Omental fat pad (tissue), 4 donors: ENCODE results near the gene TGFBR1. TPM values are rescaled to one million over a fixed set of nuclear protein-coding genes. Genes with fewer than 3 reads are reported as not detected.

Experiments
- ATAC-seq: fragments of 150-250 bp; one replicate; pipeline ENCODE4 v1.9.1; 2016; ENCODE audit warnings: mild to moderate bottlenecking, moderate library complexity; ENCODE audit not compliant: low FRiP score
- DNase-seq: peaks from one replicate; pipeline ENCODE4 v3.0.0-alpha.2; 2019; ENCODE audit warnings: low spot score
- total RNA-seq, 4 donors: library from RNA; depleted of rRNA; stranded (reverse); fragments of >200 nt; gene quantifications; one replicate each; pipeline ENCODE4 v1.1.0, GENCODE V29; 2016
- TF ChIP-seq, protein P1 (sequence below), 3 donors: fragments of 450-650 bp; IDR thresholded peaks; one replicate each; pipeline ENCODE4 v1.5.1; 2016 to 2017; ENCODE audit warnings: antibody characterized with exemption in 3 of 3, mild to moderate bottlenecking in 3 of 3, moderate library complexity in 2 of 3

TGFBR1 gene
- total RNA-seq, 4 donors from 2014 or later = 20.9 to 35.2 (median 30.9) TPM

- TF ChIP-seq, protein P1, sequence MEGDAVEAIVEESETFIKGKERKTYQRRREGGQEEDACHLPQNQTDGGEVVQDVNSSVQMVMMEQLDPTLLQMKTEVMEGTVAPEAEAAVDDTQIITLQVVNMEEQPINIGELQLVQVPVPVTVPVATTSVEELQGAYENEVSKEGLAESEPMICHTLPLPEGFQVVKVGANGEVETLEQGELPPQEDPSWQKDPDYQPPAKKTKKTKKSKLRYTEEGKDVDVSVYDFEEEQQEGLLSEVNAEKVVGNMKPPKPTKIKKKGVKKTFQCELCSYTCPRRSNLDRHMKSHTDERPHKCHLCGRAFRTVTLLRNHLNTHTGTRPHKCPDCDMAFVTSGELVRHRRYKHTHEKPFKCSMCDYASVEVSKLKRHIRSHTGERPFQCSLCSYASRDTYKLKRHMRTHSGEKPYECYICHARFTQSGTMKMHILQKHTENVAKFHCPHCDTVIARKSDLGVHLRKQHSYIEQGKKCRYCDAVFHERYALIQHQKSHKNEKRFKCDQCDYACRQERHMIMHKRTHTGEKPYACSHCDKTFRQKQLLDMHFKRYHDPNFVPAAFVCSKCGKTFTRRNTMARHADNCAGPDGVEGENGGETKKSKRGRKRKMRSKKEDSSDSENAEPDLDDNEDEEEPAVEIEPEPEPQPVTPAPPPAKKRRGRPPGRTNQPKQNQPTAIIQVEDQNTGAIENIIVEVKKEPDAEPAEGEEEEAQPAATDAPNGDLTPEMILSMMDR (IDR thresholded peaks at IDR 0.05) = peak in 2 of 3 donors; percentile 1 to 59
- ATAC-seq (no peak), DNase-seq (no peak)
Measured at GRCh38 chr9:99140685-99141314, 35.9 kb downstream of the TGFBR1 start.

DNA sequence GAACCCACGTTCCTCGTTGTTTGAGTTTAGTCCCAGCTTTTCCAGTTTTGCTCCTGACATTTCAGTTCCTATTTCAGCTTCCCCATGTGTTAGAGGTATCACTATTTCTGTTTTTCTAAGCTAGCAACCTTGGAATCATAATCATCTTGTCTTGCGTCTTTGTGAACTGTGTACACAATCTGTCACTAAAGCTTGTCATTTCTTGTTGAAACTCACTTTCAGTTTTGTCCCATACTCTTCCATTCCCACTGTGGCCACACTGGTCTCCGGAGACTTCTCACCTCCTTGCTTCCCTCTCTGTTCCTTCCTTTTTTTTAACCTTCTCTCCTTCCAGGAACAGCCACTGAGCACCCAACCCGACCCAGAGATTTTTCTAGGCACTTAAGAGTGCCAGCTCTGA is 36.9 kb downstream of the TGFBR1 start:
- DNase-seq (no peak), ATAC-seq (no peak)
- TF ChIP-seq, protein P1 (IDR thresholded peaks at IDR 0.05) = no peak

GRCh38 chr9:99142275-99142674 is 37.4 kb downstream of the TGFBR1 start:
- ATAC-seq = no peak
- TF ChIP-seq, protein P1 (IDR thresholded peaks at IDR 0.05) = no peak
- DNase-seq = no peak

DNA sequence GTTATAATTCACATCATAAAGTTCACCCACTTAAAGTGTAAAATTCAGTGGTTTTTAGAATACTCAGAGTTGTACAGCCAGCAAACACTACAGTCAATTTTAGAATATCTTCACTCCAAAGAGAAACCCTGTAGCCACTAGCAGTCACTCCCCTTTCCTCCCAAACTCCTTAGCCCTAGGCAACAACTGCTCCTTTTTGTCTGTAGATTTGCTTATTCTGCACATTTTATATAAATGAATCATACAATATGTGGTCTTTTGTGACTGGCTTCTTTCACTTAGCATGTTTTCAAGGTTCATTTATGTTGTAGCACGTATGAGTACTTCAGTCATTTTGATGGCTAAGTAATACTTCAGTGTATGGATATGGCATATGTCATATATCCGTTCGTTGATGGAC is 38.7 kb downstream of the TGFBR1 start:
- ATAC-seq (no peak), DNase-seq (no peak)
- TF ChIP-seq, protein P1 (IDR thresholded peaks at IDR 0.05) = no peak

DNA sequence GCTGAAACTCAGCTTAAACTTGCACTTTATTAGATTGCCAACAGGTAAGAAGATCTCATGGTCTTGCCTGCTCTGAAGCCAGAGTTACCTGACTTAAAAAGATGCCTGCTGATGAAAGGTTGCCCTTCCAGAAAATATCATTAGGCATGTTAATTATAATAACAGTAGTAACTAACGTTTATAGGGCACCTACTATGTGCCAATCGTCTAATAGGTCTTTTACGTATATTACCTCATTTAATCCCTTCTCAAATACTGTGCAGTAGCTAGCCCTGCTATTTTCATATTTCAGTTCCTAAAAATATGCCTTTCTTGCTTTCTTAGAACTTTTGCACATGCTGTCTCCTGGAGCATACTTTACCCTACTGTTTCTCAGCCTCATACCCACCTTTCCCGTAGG is 40.1 kb downstream of the TGFBR1 start:
- ATAC-seq (no peak), DNase-seq (no peak)
- TF ChIP-seq, protein P1 (IDR thresholded peaks at IDR 0.05) = no peak

DNA sequence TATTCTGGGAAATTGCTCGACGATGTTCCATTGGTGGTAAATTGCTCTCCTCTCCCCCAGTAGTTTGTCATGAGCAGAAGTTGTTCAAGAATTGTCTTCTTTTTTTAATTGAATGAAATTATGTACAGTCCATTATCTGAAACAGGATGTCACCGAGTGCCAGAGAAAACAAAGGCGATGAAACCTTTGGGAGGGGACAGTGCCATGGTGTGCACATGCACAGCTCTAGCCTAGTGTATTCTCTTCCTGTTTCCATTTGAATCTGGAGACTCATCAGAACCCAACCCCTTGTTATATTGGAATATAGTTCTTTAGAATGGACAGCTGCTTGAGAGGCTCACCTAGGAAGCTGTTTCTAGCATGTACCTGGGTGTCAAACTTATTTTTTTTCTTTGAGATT is 41.7 kb downstream of the TGFBR1 start:
- TF ChIP-seq, protein P1 (IDR thresholded peaks at IDR 0.05) = no peak
- ATAC-seq = no peak
- DNase-seq = no peak

DNA sequence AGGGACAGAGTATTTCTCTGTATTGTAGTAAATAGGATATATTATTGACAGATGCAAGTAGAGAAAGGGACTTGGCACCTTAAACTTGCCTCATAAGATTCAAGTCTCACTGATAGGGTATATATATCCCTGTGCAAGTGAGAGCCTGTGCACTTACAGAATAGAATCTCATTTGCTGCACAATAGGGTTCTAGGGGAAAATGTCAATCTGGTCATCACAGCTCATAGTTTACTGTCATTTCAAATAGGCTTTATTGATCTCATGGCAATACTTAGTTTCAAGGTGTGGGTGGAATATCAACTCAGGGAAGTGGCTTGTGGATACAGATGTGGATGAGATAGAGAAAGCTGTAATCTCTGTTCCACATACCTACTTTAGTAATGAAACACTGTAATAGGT is 42.3 kb downstream of the TGFBR1 start:
- no peak for DNase-seq
- no peak for ATAC-seq
- TF ChIP-seq, protein P1 (IDR thresholded peaks at IDR 0.05) = no peak
